Esophagus (tissue), 2 donors: ENCODE data around the gene EGFR. TPM values are rescaled to one million over a fixed set of nuclear protein-coding genes. Genes with fewer than 3 reads are reported as not detected.

ENCODE experiments used
- H3K27ac ChIP-seq, 2 donors: one replicate each; pipeline ENCODE4 v1.5.1; 2013; ENCODE audit warnings: low read depth in 2 of 2, mild to moderate bottlenecking in 2 of 2, inconsistent platforms in 1 of 2, low read length in 1 of 2, moderate library complexity in 1 of 2
- H3K27me3 ChIP-seq, 2 donors: one replicate each; pipeline ENCODE4 v1.6.1; 2013; ENCODE audit warnings: low read length in 2 of 2, control low read depth in 1 of 2, mild to moderate bottlenecking in 1 of 2; ENCODE audit not compliant: insufficient read depth in 2 of 2, control insufficient read depth in 1 of 2
- H3K36me3 ChIP-seq, 2 donors: one replicate each; pipeline ENCODE4 v1.6.1; 2013; ENCODE audit warnings: low read length in 1 of 2; ENCODE audit not compliant: control insufficient read depth in 2 of 2, insufficient read depth in 2 of 2
- H3K4me1 ChIP-seq, 2 donors: one replicate each; pipeline ENCODE4 v1.6.1; 2013; ENCODE audit warnings: low read length in 1 of 2; ENCODE audit not compliant: control insufficient read depth in 2 of 2, insufficient read depth in 2 of 2
- H3K4me3 ChIP-seq, 2 donors: one replicate each; pipeline ENCODE4 v1.5.1; 2013; ENCODE audit warnings: low read length in 2 of 2, mild to moderate bottlenecking in 2 of 2, low read depth in 1 of 2, moderate library complexity in 1 of 2
- H3K9me3 ChIP-seq, 2 donors: one replicate each; pipeline ENCODE4 v1.6.1; 2013; ENCODE audit warnings: mild to moderate bottlenecking in 2 of 2, low read depth in 1 of 2, low read length in 1 of 2, moderate library complexity in 1 of 2; ENCODE audit not compliant: control insufficient read depth in 2 of 2, insufficient read depth in 1 of 2
- WGBS, 2 donors: extraction: QIAGEN DNeasy Blood & Tissue Kit; methylation state at CpG; one replicate each; pipeline ENCODE4 v1.1.7; 2013; 5-methylcytosine and 5-hydroxymethylcytosine counted together
- polyA plus RNA-seq, 2 donors: library from polyadenylated mRNA; stranded (reverse); fragments of 200-250 nt; gene quantifications; one replicate each; pipeline ENCODE4 v1.2.3, GENCODE V29; 2013
- donor health status: healthy with polysubstance abuse.
- donor health status: Bipolar disorder and iron deficiency.

Gene EGFR
- polyA plus RNA-seq, 2 donors: 12.8 to 16.1 TPM

- peaks cover 0 to 2% of the 10 kb centered on the region in 2 donors for H3K36me3 ChIP-seq
These were observed 114.2 kb downstream of the EGFR start for GRCh38 chr7:55132890-55133551.

GRCh38 chr7:55133630-55134358, 115.0 kb downstream of the EGFR start:
- Histone ChIP-seq H3K27me3 (no peaks in the 10 kb centered on the region), H3K36me3 (peaks cover 0 to 2% of the 10 kb centered on the region in 2 donors), H3K4me3 (no peak overlapping the region), H3K4me1 (peaks cover 8 to 21% of the 10 kb centered on the region in 2 donors), H3K9me3 (no peaks in the 10 kb centered on the region), H3K27ac (peak overlapping the region; percentile 97 to 99)
- WGBS, 2 donors: 43 to 51% methylated on average over 16 of the region's 16 CpGs

More at GRCh38 chr7:55132890-55133551, 114.2 kb downstream of the EGFR start:
- 27 to 32% methylated on average over 10 of the region's 10 CpGs for WGBS, 2 donors
- Histone ChIP-seq H3K27me3 (no peaks in the 10 kb centered on the region), H3K9me3 (no peaks in the 10 kb centered on the region), H3K4me3 (no peak overlapping the region), H3K4me1 (peaks cover 8 to 21% of the 10 kb centered on the region in 2 donors), H3K27ac (peak overlapping the region; percentile 97 to 99)

GRCh38 chr7:55134359-55134725, 115.5 kb downstream of the EGFR start:
- WGBS, 2 donors: 70 to 74% methylated on average over 4 of the region's 4 CpGs
- no peaks in the 10 kb centered on the region for H3K9me3 ChIP-seq
- peaks cover 0 to 2% of the 10 kb centered on the region in 2 donors for H3K36me3 ChIP-seq
- H3K27me3 ChIP-seq: no peaks in the 10 kb centered on the region
- no peak overlapping the region for H3K4me3 ChIP-seq
- peak overlapping the region; percentile 97 to 99 for H3K27ac ChIP-seq
- H3K4me1 ChIP-seq: peaks cover 8 to 19% of the 10 kb centered on the region in 2 donors

GRCh38 chr7:55134786-55135185, 116.0 kb downstream of the EGFR start:
- Histone ChIP-seq H3K4me3 (no peak overlapping the region), H3K9me3 (no peaks in the 10 kb centered on the region), H3K27ac (peak overlapping the region in 1 of 2 donors; percentile 45), H3K36me3 (peaks cover 0 to 2% of the 10 kb centered on the region in 2 donors), H3K27me3 (no peaks in the 10 kb centered on the region), H3K4me1 (peaks cover 8 to 19% of the 10 kb centered on the region in 2 donors)
- 88 to 92% methylated on average over 2 of the region's 2 CpGs for WGBS, 2 donors

GRCh38 chr7:55135462-55135861, 116.6 kb downstream of the EGFR start:
- H3K36me3 ChIP-seq: peaks cover 0 to 2% of the 10 kb centered on the region in 2 donors
- H3K4me1 ChIP-seq: peaks cover 8 to 22% of the 10 kb centered on the region in 2 donors
- no peak overlapping the region for H3K27ac ChIP-seq
- no peak overlapping the region for H3K4me3 ChIP-seq
- no peaks in the 10 kb centered on the region for H3K27me3 ChIP-seq
- H3K9me3 ChIP-seq: no peaks in the 10 kb centered on the region

- Histone ChIP-seq H3K27me3 (no peaks in the 10 kb centered on the region), H3K9me3 (no peaks in the 10 kb centered on the region), H3K4me1 (peaks cover under 1 to 13% of the 10 kb centered on the region in 2 donors), H3K27ac (no peak overlapping the region), H3K36me3 (peaks cover 0 to 4% of the 10 kb centered on the region in 2 donors), H3K4me3 (no peak overlapping the region)
- 71 to 75% methylated on average over 2 of the region's 2 CpGs for WGBS, 2 donors
These were observed 119.8 kb downstream of the EGFR start for GRCh38 chr7:55138663-55139062.

- WGBS, 2 donors: 28 to 31% methylated on average over 8 of the region's 8 CpGs
- H3K27ac ChIP-seq: peak overlapping the region; percentile 3 to 32
- no peaks in the 10 kb centered on the region for H3K27me3 ChIP-seq
- peaks cover 0 to 7% of the 10 kb centered on the region in 2 donors for H3K4me1 ChIP-seq
- peaks cover 0 to 13% of the 10 kb centered on the region in 2 donors for H3K36me3 ChIP-seq
- no peak overlapping the region for H3K4me3 ChIP-seq
- H3K9me3 ChIP-seq: no peaks in the 10 kb centered on the region
These were observed 121.6 kb downstream of the EGFR start for GRCh38 chr7:55140221-55140940.

GRCh38 chr7:55140941-55141278, 122.1 kb downstream of the EGFR start:
- Histone ChIP-seq H3K9me3 (no peaks in the 10 kb centered on the region), H3K36me3 (peaks cover 0 to 13% of the 10 kb centered on the region in 2 donors), H3K27ac (peak overlapping the region; percentile 20 to 53), H3K4me1 (peaks cover 0 to 7% of the 10 kb centered on the region in 2 donors), H3K4me3 (no peak overlapping the region), H3K27me3 (no peaks in the 10 kb centered on the region)

- H3K4me1 ChIP-seq: peaks cover 0 to 5% of the 10 kb centered on the region in 2 donors
- H3K27ac ChIP-seq: no peak overlapping the region
- H3K4me3 ChIP-seq: no peak overlapping the region
- H3K36me3 ChIP-seq: peaks cover 0 to 28% of the 10 kb centered on the region in 2 donors
- no peaks in the 10 kb centered on the region for H3K9me3 ChIP-seq
- WGBS, 2 donors: 83 to 86% methylated on average over 13 of the region's 13 CpGs
- no peaks in the 10 kb centered on the region for H3K27me3 ChIP-seq
These were observed 124.2 kb downstream of the EGFR start for GRCh38 chr7:55142919-55143600.
